Neural progenitor cell (in vitro differentiated cells): ENCODE results near the gene ARL4D. TPM values are rescaled to one million over a fixed set of nuclear protein-coding genes. Genes with fewer than 3 reads are reported as not detected.

ENCODE experiments used
- DNase-seq: peaks from one replicate; pipeline ENCODE4 v3.0.0-alpha.2; 2016; ENCODE audit warnings: low spot score
- H2AFZ ChIP-seq: fragments of 200-600 bp; sonication (generic); replicated peaks from 2 replicates; pipeline ENCODE4 v1.6.1; 2016; ENCODE audit warnings: antibody characterized with exemption
- H3F3A ChIP-seq: fragments of 200-600 bp; sonication (generic); 2 replicates; pipeline ENCODE4 v1.6.1; 2016; ENCODE audit warnings: antibody characterized with exemption, low read depth
- H3K27ac ChIP-seq: fragments of 200-600 bp; sonication (generic); 2 replicates; pipeline ENCODE4 v1.5.1; 2016; ENCODE audit warnings: mild to moderate bottlenecking
- H3K27me3 ChIP-seq: fragments of 200-600 bp; sonication (generic); 2 replicates; pipeline ENCODE4 v1.6.1; 2016; ENCODE audit warnings: mild to moderate bottlenecking, moderate library complexity
- H3K36me3 ChIP-seq: fragments of 200-600 bp; sonication (generic); 2 replicates; pipeline ENCODE4 v1.5.1; 2016
- H3K4me1 ChIP-seq: fragments of 200-600 bp; sonication (generic); 2 replicates; pipeline ENCODE4 v1.6.1; 2016; ENCODE audit warnings: mixed run types
- H3K4me2 ChIP-seq: fragments of 200-600 bp; sonication (generic); 2 replicates; pipeline ENCODE4 v1.6.1; 2016
- H3K4me3 ChIP-seq: fragments of 200-600 bp; sonication (generic); 2 replicates; pipeline ENCODE4 v1.5.1; 2016
- H3K79me2 ChIP-seq: fragments of 200-600 bp; sonication (generic); 2 replicates; pipeline ENCODE4 v1.6.1; 2016; ENCODE audit warnings: low read depth
- H3K9ac ChIP-seq: fragments of 200-600 bp; sonication (generic); 2 replicates; pipeline ENCODE4 v1.6.1; 2016
- H3K9me3 ChIP-seq: fragments of 200-600 bp; sonication (generic); 2 replicates; pipeline ENCODE4 v1.5.1; 2016; ENCODE audit warnings: low read depth
- H4K20me1 ChIP-seq: fragments of 200-600 bp; sonication (generic); 2 replicates; pipeline ENCODE4 v1.6.1; 2016; ENCODE audit warnings: low read depth
- H3K27ac Mint-ChIP-seq: 3 replicates; pipeline ENCODE4 v1.8.0; 2021; ENCODE audit warnings: mixed read lengths
- H3K27me3 Mint-ChIP-seq: 2 replicates; pipeline ENCODE4 v1.8.0; 2022; ENCODE audit warnings: low read depth, mild to moderate bottlenecking, inconsistent platforms, moderate library complexity, mixed read lengths; ENCODE audit not compliant: insufficient read depth
- H3K36me3 Mint-ChIP-seq: 3 replicates; pipeline ENCODE4 v1.8.0; 2021; ENCODE audit warnings: mixed read lengths
- H3K4me1 Mint-ChIP-seq: 3 replicates; pipeline ENCODE4 v1.8.0; 2021; ENCODE audit warnings: mixed read lengths
- H3K4me3 Mint-ChIP-seq: 3 replicates; pipeline ENCODE4 v1.8.0; 2021; ENCODE audit warnings: mild to moderate bottlenecking, moderate library complexity, mixed read lengths
- H3K9me3 Mint-ChIP-seq: 3 replicates; pipeline ENCODE4 v1.8.0; 2020; ENCODE audit warnings: mixed read lengths
- CTCF ChIP-seq: fragments of 200-600 bp; sonication (generic); IDR thresholded peaks from 2 replicates; pipeline ENCODE4 v1.5.1; 2017; ENCODE audit warnings: antibody characterized with exemption, mild to moderate bottlenecking
- EZH2 ChIP-seq: fragments of 200-600 bp; sonication (generic); IDR thresholded peaks from 2 replicates; pipeline ENCODE4 v1.6.1; 2017; ENCODE audit warnings: antibody characterized with exemption, mild to moderate bottlenecking, moderate library complexity
- EZH2phosphoT487 ChIP-seq: fragments of 200-600 bp; sonication (generic); IDR thresholded peaks from 2 replicates; pipeline ENCODE4 v1.6.1; 2017; ENCODE audit warnings: antibody characterized with exemption
- total RNA-seq: library from RNA; depleted of rRNA; stranded (reverse); fragments of >200 nt; gene quantifications from 2 replicates; pipeline ENCODE4 v1.2.3, GENCODE V29; 2015; ENCODE audit warnings: low replicate concordance

Gene ARL4D
- total RNA-seq, 1 donor from 2014 or later, result 9.2 TPM

DNA sequence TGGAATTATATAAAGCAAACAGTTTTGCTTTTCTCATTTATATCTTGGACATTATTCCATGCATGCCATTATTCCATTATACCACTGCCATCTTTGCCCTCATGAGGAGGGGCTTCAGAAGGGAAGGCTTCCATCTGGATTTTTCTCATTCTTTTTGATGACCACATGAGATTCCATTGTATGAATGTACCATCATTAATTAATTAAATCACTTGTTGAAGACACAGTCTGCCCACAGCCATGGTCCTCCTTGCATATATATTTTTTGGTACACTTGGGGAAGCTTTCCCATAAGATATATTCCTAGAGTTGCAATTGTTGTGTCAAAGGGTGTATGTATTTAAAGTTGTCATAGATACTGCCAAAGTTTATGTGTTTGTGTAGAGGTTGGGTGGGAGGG, 7.1 kb downstream of the ARL4D start:
- Histone ChIP-seq H3K9me3 (no peaks in the 10 kb centered on the region), H3K4me1 (peaks cover 17% of the 10 kb centered on the region), H3K79me2 (no peaks in the 10 kb centered on the region), H3K9ac (no peak overlapping the region), H3F3A (no peaks in the 10 kb centered on the region), H3K4me2 (no peak overlapping the region), H4K20me1 (no peaks in the 10 kb centered on the region), H3K27ac (no peak overlapping the region), H3K27me3 (no peaks in the 10 kb centered on the region), H3K36me3 (no peaks in the 10 kb centered on the region), H3K4me3 (no peak overlapping the region), H2AFZ (no peak overlapping the region)
- Mint-ChIP-seq H3K27ac (no peak overlapping the region), H3K4me1 (peaks cover 31% of the 10 kb centered on the region), H3K4me3 (no peak overlapping the region), H3K36me3 (no peaks in the 10 kb centered on the region), H3K27me3 (peaks cover 8% of the 10 kb centered on the region), H3K9me3 (peaks cover 9% of the 10 kb centered on the region)
- TF ChIP-seq EZH2phosphoT487 (no peak), CTCF (no peak), EZH2 (no peak)
- no peak for DNase-seq

GRCh38 chr17:43406676-43407645, 8.2 kb downstream of the ARL4D start:
- TF ChIP-seq EZH2phosphoT487 (no peak), EZH2 (no peak), CTCF (no peak)
- peaks cover 36% of the 10 kb centered on the region for H3K4me1 Mint-ChIP-seq
- Histone ChIP-seq H3K9ac (no peak overlapping the region), H3F3A (peaks cover 8% of the 10 kb centered on the region), H3K4me3 (no peak overlapping the region), H3K4me1 (peaks cover 25% of the 10 kb centered on the region), H3K27me3 (no peaks in the 10 kb centered on the region), H3K36me3 (no peaks in the 10 kb centered on the region), H4K20me1 (no peaks in the 10 kb centered on the region), H3K79me2 (no peaks in the 10 kb centered on the region), H3K9me3 (no peaks in the 10 kb centered on the region), H3K27ac (no peak overlapping the region), H2AFZ (no peak overlapping the region), H3K4me2 (no peak overlapping the region)
- no peaks in the 10 kb centered on the region for H3K36me3 Mint-ChIP-seq
- DNase-seq, result no peak
- no peak overlapping the region for H3K4me3 Mint-ChIP-seq
- peaks cover 9% of the 10 kb centered on the region for H3K9me3 Mint-ChIP-seq
- H3K27ac Mint-ChIP-seq, result peak overlapping the region; percentile 63
- peaks cover 8% of the 10 kb centered on the region for H3K27me3 Mint-ChIP-seq

GRCh38 chr17:43409131-43409530, 10.3 kb downstream of the ARL4D start:
- DNase-seq, result no peak
- peaks cover 34% of the 10 kb centered on the region for H3K4me1 Mint-ChIP-seq
- no peak for TF ChIP-seq EZH2
- TF ChIP-seq CTCF, result no peak
- TF ChIP-seq EZH2phosphoT487, result no peak
- no peak overlapping the region for H3K27ac ChIP-seq
- no peak overlapping the region for H3K4me3 Mint-ChIP-seq
- no peak overlapping the region for H3K27ac Mint-ChIP-seq
- H3K9me3 Mint-ChIP-seq, result peaks cover 9% of the 10 kb centered on the region
- no peak overlapping the region for H3K9ac ChIP-seq
- H3K4me3 ChIP-seq, result no peak overlapping the region
- H3K36me3 ChIP-seq, result no peaks in the 10 kb centered on the region
- H3K4me2 ChIP-seq, result no peak overlapping the region
- peaks cover 27% of the 10 kb centered on the region for H3K4me1 ChIP-seq
- H3F3A ChIP-seq, result peaks cover 15% of the 10 kb centered on the region
- H3K36me3 Mint-ChIP-seq, result no peaks in the 10 kb centered on the region
- H3K9me3 ChIP-seq, result no peaks in the 10 kb centered on the region
- H2AFZ ChIP-seq, result no peak overlapping the region
- no peaks in the 10 kb centered on the region for H4K20me1 ChIP-seq
- H3K79me2 ChIP-seq, result no peaks in the 10 kb centered on the region
- no peaks in the 10 kb centered on the region for H3K27me3 ChIP-seq
- H3K27me3 Mint-ChIP-seq, result peaks cover 2% of the 10 kb centered on the region
